Measurements from ENCODE around the gene LENG8. TPM values are rescaled to one million over a fixed set of nuclear protein-coding genes. Genes with fewer than 3 reads are reported as not detected.
"Not testable (repeated sequence)": the region's sequence is repeated elsewhere in the genome, so short reads cannot be mapped to it uniquely, and the experiment has no call there.

The LENG8 gene
- total RNA-seq, 1 donor from 2014 or later = 69.1 TPM

DNA sequence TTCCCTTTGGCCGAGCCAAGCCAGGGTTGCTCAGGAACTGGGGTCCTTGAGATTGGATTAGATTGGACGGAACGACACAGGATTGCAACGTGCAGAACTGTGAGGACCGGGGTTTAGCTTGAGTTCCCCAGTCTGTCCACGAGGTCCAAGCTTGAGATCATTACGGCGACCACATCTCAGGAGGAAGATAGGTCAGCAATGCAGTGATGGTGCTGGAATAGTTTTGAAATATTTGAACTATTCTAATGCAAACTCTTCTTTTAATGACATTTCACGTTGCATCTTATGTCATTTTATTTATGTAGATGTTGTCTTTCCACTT lies 49.4 kb downstream of the LENG8 start:
- intact Hi-C loops (cut with micrococcal nuclease); ATAC-seq; DNase-seq: not testable (repeated sequence)

DNA sequence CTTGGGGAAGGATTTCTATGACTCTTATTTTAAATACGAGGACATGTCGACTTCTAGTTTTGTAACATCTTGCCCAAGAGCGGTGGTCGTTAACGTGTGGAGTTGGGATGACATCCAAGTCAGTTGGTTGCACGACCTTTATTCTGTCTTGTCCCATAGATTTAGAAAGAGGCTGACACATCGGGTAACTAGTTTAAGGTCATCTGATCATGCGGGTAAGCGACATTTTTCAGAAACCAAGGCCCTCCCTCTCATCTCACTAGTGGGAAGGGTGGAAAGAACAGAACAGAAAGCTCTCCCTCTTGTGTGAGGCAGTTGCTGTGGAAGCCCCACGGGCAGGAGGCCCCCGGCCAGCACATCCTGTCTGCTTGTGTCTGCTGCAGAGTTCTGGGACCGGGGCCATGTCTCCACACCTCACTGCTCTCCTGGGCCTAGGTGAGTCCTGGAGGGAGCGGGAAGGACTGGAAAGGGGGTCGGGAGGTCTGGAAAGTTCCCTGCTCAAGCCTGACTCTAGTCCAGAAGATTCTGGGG lies 53.6 kb downstream of the LENG8 start, which contains the start of gene LAIR2:
TSS of gene LAIR2 (plus strand) at position 314 of the 531 bp plus-strand sequence. CDS start at position 402, 88 bp downstream.
- intact Hi-C loops (cut with micrococcal nuclease) = no loop called here
- ATAC-seq (no peak), DNase-seq (no peak)

GRCh38 chr19:54505542-54505941 lies 56.5 kb downstream of the LENG8 start:
- DNase-seq; intact Hi-C loops (cut with micrococcal nuclease); ATAC-seq: not testable (repeated sequence)

GRCh38 chr19:54506079-54506478 lies 57.1 kb downstream of the LENG8 start:
- DNase-seq (no peak), ATAC-seq (no peak)
- intact Hi-C loops (cut with micrococcal nuclease) = no loop called here

GRCh38 chr19:54507038-54507717 lies 58.2 kb downstream of the LENG8 start:
- ATAC-seq; intact Hi-C loops (cut with micrococcal nuclease); DNase-seq: not testable (repeated sequence)

DNA sequence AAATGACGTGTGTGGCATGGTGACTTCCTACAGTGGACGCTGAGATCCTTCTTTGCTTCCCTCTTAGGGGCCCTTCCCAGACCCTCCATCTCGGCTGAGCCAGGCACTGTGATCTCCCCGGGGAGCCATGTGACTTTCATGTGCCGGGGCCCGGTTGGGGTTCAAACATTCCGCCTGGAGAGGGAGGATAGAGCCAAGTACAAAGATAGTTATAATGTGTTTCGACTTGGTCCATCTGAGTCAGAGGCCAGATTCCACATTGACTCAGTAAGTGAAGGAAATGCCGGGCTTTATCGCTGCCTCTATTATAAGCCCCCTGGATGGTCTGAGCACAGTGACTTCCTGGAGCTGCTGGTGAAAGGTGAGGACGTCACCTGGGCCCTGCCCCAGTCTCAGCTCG lies 58.8 kb downstream of the LENG8 start:
- ATAC-seq = no peak
- intact Hi-C loops (cut with micrococcal nuclease) = no loop called here

DNA sequence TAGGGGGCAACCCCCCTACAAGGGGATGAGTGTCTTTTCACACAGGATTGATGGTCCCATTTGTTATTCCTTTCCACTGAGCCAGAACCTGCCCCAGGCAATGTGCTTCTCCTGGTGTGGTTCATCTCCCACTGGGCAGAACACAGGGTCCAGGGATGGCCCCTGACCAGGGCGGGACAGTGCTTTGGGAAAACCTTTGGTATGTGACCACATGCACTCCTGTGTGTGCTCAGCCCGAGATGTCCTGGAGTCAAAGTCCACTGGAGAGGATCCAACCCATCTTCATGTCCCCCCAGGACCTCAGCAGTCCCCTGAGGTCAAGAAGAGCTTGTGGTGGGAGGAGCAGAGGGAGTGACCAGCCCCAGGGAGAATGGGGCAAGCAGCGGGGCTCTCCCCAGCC lies 59.5 kb downstream of the LENG8 start:
- ATAC-seq; DNase-seq; intact Hi-C loops (cut with micrococcal nuclease): not testable (repeated sequence)

More for the DNA sequence above, 58.8 kb downstream of the LENG8 start:
- no peak for DNase-seq

GRCh38 chr19:54509200-54509940 lies 60.4 kb downstream of the LENG8 start:
- intact Hi-C loops (cut with micrococcal nuclease); ATAC-seq; DNase-seq: not testable (repeated sequence)

Other genes with a start within 250 kb of the LENG8 start
- 601 TPM for gene RPS9, start 248.3 kb upstream of the LENG8 start, total RNA-seq
- 4.3 TPM for gene LILRB3, start 226.2 kb upstream of the LENG8 start, total RNA-seq
- gene LILRA6, start 206.4 kb upstream of the LENG8 start, total RNA-seq = 2.3 TPM
- gene LILRB5, start 191.9 kb upstream of the LENG8 start, total RNA-seq = 5.5 TPM
- 2.7 TPM for gene LILRB2, start 168.1 kb upstream of the LENG8 start, total RNA-seq
- 1.2 TPM for gene LILRA5, start 136.0 kb upstream of the LENG8 start, total RNA-seq
- not detected for gene LILRA4, start 110.0 kb upstream of the LENG8 start, total RNA-seq
- 5.9 TPM for gene LAIR1, start 84.3 kb upstream of the LENG8 start, total RNA-seq
- 1.6 TPM for gene TTYH1, start 33.7 kb upstream of the LENG8 start, total RNA-seq
- gene LENG9, start 14.6 kb downstream of the LENG8 start, total RNA-seq = 1.4 TPM
- 11.0 TPM for gene CDC42EP5, start 24.1 kb downstream of the LENG8 start, total RNA-seq
- gene LAIR2, start 53.6 kb downstream of the LENG8 start, total RNA-seq = not detected
- 2.0 TPM for gene LILRA2, start 124.6 kb downstream of the LENG8 start, total RNA-seq
- gene LILRA1, start 144.4 kb downstream of the LENG8 start, total RNA-seq = 0.50 TPM
- 2.2 TPM for gene LILRB1, start 181.3 kb downstream of the LENG8 start, total RNA-seq
- gene LILRB4, start 213.8 kb downstream of the LENG8 start, total RNA-seq = 3.3 TPM